ENCODE results near the gene ELAVL3. TPM values are rescaled to one million over a fixed set of nuclear protein-coding genes. Genes with fewer than 3 reads are reported as not detected.

The ELAVL3 gene
- total RNA-seq, 1 experiment from 2014 or later = 1.2 TPM

DNA sequence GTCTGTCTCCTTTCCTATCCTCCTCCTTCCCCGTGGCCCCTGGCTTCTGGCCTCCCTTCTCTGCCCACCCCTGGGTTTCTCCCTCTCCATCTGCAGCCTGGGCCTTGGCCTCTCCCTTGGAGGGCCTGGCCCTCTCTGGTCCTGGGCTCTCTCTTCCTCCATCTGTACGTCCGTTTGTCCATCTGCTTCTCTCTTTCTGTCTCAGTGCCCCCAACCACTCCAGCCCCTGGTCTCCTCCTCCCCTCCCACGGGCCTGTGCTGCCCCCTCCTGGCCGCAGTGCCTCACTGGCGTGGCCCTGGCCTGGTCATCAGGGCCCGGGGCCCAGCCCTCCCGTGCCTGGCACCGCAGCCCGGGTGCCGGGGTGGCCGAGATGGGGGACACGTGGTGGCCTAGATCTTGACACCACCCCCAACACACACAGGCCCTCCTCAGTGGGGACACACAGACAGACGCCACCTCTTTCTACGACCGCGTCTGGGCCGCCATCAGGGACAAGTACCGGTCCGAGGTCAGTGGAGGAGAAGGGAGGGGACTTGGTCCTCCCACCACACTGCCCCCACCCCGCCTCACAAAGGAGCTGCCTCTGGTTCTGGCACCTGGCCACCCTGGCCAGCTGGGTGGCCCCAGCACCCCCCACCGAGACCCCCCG, 34.1 kb downstream of the ELAVL3 start:
- Histone ChIP-seq H3K4me1 (ENCODE audit: insufficient read depth, low read length) (no peaks in the 10 kb centered on the region), H3K4me2 (ENCODE audit: insufficient read depth, insufficient read length, low read length) (no peak overlapping the region), H3K23ac (ENCODE audit: insufficient read length, low read depth, low read length) (no peak overlapping the region), H3K14ac (ENCODE audit: insufficient read depth, low read length) (no peak overlapping the region), H2AFZ (ENCODE audit: low read length) (no peak overlapping the region), H2BK120ac (ENCODE audit: low read depth, low read length, poor library complexity, severe bottlenecking) (no peak overlapping the region), H3K18ac (ENCODE audit: insufficient read length, low read depth, low read length) (no peak overlapping the region), H3K56ac (ENCODE audit: insufficient read length, low read depth, low read length) (no peak overlapping the region), H3K9me3 (ENCODE audit: control insufficient read depth, low read depth, low read length) (no peaks in the 10 kb centered on the region), H3K79me2 (ENCODE audit: insufficient read depth, low read length) (no peaks in the 10 kb centered on the region), H3K9ac (ENCODE audit: extremely low read depth, insufficient read length, low read length) (no peak overlapping the region), H4K5ac (ENCODE audit: insufficient read length, low read depth, low read length) (no peak overlapping the region), H2BK20ac (ENCODE audit: low read depth, low read length, poor library complexity, severe bottlenecking) (no peak overlapping the region), H3T11ph (ENCODE audit: low read length) (no peak overlapping the region), H2BK15ac (ENCODE audit: low read depth, low read length) (no peak overlapping the region), H2AK5ac (ENCODE audit: insufficient read length, low read length) (no peak overlapping the region), H4K91ac (ENCODE audit: insufficient read length, low read depth, low read length) (no peak overlapping the region), H3K23me2 (ENCODE audit: insufficient read length, low read depth, low read length, poor library complexity, severe bottlenecking) (no peaks in the 10 kb centered on the region), H2BK5ac (ENCODE audit: insufficient read length, low read length) (no peak overlapping the region), H3K4ac (ENCODE audit: low read depth, low read length) (no peak overlapping the region), H3K79me1 (ENCODE audit: insufficient read depth, low read depth, low read length, poor library complexity, severe bottlenecking) (no peaks in the 10 kb centered on the region), H3K27ac (ENCODE audit: insufficient read length, low read depth, low read length) (no peak overlapping the region), H4K20me1 (ENCODE audit: control insufficient read depth, insufficient read depth, insufficient read length) (no peaks in the 10 kb centered on the region), H2BK12ac (ENCODE audit: insufficient read length, low read depth, low read length) (no peak overlapping the region), H3K27me3 (ENCODE audit: insufficient read depth, low read length) (no peaks in the 10 kb centered on the region), H4K8ac (replicated peaks; ENCODE audit: insufficient read length, low read depth, low read length) (no peak overlapping the region)
- no peak overlapping the region for H3K4me3 Mint-ChIP-seq
- peaks cover 15 to 62% (median 60%) of the 10 kb centered on the region in 3 experiments; a peak in 6 of 7 replicates for H3K36me3 Mint-ChIP-seq (ENCODE audit: insufficient read depth in 1 of 3, low read depth in 3 of 3)
- DNase-seq = peak; percentile 68
- H3K9me3 Mint-ChIP-seq = no peaks in the 10 kb centered on the region
- H3K27ac Mint-ChIP-seq = peak overlapping the region in 2 of 3 experiments; percentile 24 to 38; a peak in 3 of 7 replicates
- no peaks in the 10 kb centered on the region for H3K27me3 Mint-ChIP-seq (ENCODE audit: low read depth)
- no CpG with 5 or more reads among the region's 23 CpGs for WGBS (ENCODE audit: extremely low coverage, insufficient read length, low lambda C conversion rate)
- TF ChIP-seq, protein P1, sequence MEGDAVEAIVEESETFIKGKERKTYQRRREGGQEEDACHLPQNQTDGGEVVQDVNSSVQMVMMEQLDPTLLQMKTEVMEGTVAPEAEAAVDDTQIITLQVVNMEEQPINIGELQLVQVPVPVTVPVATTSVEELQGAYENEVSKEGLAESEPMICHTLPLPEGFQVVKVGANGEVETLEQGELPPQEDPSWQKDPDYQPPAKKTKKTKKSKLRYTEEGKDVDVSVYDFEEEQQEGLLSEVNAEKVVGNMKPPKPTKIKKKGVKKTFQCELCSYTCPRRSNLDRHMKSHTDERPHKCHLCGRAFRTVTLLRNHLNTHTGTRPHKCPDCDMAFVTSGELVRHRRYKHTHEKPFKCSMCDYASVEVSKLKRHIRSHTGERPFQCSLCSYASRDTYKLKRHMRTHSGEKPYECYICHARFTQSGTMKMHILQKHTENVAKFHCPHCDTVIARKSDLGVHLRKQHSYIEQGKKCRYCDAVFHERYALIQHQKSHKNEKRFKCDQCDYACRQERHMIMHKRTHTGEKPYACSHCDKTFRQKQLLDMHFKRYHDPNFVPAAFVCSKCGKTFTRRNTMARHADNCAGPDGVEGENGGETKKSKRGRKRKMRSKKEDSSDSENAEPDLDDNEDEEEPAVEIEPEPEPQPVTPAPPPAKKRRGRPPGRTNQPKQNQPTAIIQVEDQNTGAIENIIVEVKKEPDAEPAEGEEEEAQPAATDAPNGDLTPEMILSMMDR (conservative IDR thresholded peaks at IDR 0.05) = peak; percentile 89
- peaks cover under 1 to 10% of the 10 kb centered on the region in 2 experiments; a peak in 3 of 4 replicates for H3K4me1 Mint-ChIP-seq
